GM12891 (cell line): ENCODE results near the gene TERC.

Experiments used
- PAX5 ChIP-seq: IDR thresholded peaks from 2 replicates; pipeline ENCODE4 v1.6.1; 2011; ENCODE audit warnings: low read length, moderate library complexity, mild to moderate bottlenecking; ENCODE audit not compliant: insufficient read depth, severe bottlenecking
- POLR2A ChIP-seq: IDR thresholded peaks from 2 replicates; pipeline ENCODE4 v1.6.1; 2011; ENCODE audit warnings: low read depth, low read length, control low read depth
- POLR2AphosphoS5 ChIP-seq: IDR thresholded peaks from 2 replicates; pipeline ENCODE4 v1.6.1; 2011; ENCODE audit warnings: low read depth, low read length, control low read depth
- SPI1 ChIP-seq: IDR thresholded peaks from 2 replicates; pipeline ENCODE4 v1.6.1; 2011; ENCODE audit warnings: low read depth, low read length, control low read depth
- TAF1 ChIP-seq: IDR thresholded peaks from 2 replicates; pipeline ENCODE4 v1.6.1; 2011; ENCODE audit warnings: low read depth, low read length, control low read depth

- TF ChIP-seq TAF1, result no peak
- no peak for TF ChIP-seq POLR2AphosphoS5
- TF ChIP-seq POLR2A, result no peak
- TF ChIP-seq SPI1, result no peak; the same call in 1 of the 2 replicates
- TF ChIP-seq PAX5, result no peak
These were observed 5.6 kb downstream of the TERC start for GRCh38 chr3:169759256-169759655.
